ENCODE results near the gene CRELD2. TPM values are rescaled to one million over a fixed set of nuclear protein-coding genes. Genes with fewer than 3 reads are reported as not detected.
"Not testable (repeated sequence)": the region's sequence is repeated elsewhere in the genome, so short reads cannot be mapped to it uniquely, and the experiment has no call there.

Gene CRELD2
- polyA plus RNA-seq, 10 donors: 14.0 to 27.8 (median 17.8) TPM

DNA sequence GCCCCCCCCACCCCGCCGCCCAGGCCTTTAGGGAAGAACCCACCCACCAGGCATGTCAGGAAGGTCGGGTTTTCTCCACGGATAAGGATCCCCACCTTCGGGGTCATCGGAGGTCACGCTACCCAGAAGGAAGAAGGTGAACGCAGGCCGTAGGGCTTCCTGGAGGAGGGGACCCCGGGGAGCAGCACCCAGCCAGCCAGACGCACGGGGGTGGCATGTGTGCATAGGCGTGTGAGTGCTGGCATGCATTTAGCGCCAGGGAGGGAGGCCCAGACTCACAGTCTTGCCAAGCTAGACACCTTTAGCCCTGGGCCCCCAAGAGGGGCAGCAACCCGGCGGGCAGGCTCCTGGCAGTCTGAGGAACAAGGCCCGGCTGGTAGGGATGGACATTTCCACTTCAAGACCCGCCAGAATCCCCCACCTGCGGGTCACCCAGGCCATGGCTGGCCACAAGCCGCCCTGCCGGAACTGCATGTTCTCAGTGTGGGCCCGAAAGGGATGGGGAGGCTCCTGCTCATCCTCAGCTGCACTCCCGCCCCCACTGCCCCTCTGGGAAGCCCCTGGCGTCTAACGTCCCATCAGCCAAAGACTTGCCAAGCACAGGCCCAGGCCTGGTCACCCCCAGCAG lies 25.5 kb downstream of the CRELD2 start:
- no peak for DNase-seq

DNA sequence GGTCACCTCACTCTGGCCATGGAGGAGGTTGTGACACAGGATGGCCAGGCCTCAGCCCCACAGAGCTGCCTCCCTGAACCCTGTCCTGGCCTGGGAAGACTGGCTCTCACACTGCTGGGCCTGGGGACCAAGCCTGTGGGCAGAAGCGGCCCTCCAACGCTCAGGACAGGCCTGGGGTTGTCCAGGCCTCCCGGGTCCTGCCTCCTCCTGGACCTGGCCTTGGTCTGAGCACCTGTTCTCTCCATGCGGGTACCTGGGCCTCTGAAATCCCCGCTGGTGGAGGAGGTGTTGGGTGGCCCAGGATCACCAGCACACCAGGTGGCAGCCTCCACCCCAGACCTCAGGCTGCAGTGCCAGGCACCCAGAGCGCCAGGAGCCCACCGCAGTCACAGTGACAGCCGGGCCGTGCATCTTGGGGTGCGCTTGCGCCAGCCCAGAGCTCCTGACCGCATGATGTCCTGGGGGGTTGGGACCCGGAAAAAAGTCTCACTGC lies 26.0 kb downstream of the CRELD2 start:
- no peak for DNase-seq

DNA sequence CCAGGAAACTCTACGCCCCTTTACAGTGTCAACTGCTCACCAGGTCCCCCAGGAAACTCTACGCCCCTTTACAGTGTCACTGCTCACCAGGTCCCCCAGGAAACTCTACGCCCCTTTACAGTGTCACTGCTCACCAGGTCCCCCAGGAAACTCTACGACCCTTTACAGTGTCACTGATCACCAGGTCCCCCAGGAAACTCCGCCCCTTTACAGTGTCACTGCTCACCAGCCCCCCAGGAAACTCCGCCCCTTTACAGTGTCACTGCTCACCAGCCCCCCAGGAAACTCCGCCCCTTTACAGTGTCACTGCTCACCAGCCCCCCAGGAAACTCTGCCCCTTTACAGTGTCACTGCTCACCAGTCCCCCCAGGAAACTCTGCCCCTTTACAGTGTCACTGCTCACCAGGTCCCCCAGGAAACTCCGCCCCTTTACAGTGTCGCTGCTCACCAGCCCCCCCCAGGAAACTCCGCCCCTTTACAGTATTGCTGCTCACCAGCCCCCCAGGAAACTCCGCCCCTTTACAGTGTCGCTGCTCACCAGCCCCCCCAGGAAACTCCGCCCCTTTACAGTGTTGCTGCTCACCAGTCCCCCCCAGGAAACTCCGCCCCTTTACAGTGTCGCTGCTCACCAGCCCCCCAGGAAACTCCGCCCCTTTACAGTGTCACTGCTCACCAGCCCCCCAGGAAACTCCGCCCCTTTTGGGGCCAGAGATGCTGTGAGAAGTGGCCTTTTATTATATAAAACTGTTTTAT lies 26.8 kb downstream of the CRELD2 start:
- not testable (repeated sequence) for DNase-seq

DNA sequence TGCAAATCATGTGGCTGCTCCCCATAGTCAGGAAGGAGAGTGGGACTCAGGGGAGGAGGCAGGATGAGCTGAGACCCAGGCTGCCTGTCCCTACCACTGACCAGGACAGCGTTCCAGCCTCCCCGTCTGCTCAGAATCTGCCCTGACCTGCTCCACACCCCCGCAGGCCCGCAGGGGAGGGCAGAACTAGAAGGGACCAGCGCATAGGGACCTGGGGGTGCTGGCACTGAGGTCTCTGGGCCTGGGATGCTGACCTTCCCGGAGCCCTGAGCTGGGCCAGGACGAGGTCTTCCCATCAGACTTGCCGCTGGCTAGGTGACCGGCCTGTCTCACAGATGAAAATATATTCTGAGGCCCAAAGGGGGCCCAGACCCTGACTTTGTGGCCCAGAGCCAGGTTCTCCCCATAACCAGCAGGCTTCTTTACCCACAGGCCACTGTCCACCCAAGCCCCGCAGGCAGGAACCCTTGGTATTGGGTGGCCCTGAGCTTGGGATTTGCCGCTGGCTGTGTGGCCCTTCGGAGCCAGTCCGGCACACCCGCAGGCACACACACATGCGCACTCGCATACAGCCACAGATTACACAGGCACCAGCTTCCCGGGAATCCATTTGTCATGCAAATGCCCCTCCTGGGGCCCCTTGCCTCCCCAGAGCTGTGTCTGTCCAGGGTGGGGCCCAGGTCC lies 28.3 kb downstream of the CRELD2 start:
- no peak for DNase-seq

DNA sequence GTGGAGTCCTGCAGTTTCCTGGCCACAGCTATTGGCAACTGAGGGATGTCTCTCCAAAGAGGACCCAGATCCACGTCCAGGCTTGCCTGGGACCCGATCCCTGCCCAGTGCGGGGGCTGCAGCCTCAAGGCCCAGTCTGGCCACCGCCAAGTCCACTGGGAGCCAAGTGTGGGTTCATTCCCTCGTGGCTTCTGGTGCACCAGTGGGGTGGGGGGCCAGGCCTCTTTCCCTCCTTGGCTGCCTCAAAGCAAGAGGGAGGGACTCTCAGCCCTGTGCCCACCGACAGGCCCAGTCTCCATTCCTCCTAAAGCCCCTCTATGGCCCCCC lies 28.8 kb downstream of the CRELD2 start:
- no peak for DNase-seq

DNA sequence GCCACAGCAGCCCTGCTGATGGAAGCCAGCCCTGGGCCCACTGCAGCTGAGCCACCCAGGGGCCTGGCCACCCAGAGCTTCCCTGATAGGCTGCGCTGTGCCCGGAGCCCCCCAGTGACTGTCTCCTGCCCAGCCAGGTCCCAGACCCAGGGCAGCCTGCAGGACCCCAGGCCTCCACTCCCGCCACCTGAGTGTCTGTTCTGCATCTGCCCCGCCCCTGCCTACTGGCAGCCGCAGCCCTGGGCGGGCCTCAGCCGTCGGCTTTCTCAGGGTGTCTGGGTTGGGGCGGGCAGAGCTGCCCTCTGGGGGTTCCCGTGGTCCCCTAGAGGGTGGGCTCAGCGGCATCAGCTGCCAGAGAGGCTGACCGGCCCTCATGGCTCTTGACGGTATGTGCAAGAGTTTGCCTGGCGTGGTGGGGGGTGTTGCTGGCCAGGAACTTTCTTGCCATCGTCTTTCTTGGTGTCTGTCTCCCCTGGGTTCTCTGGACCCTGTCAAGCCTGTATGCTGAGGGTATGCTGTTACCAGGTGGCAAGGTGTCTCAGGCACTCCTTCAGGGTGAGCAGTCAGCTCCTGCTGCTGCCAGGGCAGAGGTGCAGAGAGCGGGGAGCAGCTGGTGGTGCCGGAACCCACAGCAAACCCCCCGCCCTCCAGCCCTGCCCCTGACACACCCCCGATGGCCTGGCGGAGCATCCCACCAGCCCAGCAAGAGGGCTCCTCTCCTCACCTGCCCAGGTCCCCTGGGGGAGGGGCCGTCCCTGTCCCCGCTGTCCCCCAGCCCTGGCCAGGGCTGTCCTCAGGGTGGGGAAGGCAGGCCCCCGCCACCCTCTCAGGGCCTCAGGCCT lies 29.9 kb downstream of the CRELD2 start:
- no peak for DNase-seq

DNA sequence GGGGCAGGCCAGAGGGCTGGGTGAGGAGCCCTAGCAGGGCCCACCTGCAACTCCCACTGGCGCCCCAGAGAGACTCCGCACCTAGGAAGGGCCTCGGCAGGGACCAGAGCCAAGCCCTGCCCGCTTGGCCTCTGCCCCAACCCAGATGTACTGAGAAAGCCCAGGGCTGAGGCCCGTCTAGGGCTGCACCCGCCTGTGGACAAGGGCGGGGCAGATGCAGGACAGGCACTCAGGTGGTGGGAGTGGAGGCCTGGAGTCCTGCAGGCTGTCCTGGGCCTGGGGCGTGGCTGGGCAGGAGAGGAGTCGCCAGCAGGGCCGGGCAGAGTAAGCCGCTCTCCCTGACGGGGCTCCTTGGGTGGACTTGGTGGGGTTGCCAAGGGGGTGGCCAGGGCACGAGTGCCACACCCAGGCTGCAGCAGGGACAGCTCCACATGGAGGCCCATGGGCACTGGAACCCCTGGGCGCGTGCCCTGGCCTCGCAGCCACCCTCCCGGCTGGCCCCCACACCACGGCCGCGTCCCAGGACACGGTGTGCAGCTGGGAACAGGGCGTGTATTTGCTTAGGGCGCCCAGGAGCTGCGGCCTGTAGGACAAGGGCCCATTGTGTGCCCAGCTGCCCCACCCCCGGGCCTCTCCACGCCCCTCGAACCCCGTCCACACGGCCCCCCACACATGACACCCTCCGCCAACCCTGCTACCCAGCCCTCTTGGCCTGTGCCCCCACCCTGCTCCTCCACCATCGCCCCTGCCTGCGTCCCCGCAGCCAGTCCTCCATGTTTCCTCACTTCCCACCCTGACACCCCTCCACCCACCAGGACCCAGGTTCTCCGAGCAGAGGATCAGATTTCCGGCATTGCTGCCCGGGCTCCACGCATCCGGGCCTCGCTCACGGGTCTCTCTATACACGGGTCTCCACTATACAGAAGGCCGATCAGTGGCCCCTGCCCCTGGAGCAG lies 30.8 kb downstream of the CRELD2 start:
- no peak for DNase-seq

DNA sequence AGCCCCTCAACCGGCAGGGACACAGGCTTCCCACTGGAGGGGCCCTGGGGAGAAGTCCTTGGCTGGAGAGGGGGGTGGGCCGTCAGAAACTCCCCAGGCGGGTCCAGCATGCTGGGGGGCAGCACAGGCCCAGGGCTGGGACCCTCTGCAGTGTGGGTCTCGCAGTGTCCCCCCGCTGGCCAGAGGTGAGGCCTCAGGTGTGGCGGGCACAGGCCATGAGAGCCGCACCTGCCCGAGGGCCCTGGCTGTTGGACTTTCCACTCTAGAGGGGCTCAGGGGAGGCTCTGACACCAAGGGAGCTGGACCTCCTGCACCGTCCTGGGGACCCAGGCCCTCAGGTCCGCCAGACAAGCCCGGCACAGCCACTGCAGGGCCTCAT lies 31.5 kb downstream of the CRELD2 start:
- no peak for DNase-seq

DNA sequence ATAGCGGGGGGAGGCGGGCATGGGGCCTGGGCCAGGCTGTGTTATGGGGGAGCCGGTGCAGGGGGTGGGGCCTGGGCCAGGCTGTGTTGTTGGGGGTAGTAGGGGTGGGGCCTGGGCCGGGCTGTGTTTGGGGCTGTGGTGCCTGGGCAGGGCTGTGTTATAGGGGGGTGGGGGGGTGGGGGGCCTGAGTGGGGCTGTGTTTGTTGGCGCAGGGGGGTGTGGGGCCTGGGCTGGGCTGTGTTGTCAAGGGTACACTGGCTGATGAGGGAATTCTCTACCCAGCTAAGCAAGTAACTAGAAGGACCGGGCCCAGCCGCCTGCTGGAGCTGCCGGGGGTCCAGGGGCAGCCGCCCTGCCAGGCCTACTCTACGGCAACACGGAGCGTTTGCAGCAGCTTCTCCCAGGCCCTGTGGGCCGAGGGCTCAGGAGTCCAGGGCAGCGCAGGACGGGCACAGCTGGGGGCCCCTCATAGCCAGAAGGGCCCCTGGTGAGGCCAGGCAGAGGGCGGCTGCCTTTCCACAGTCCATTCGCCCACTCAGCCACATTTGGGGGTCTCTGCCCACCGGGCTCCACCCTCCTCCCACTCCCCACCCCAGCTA lies 32.1 kb downstream of the CRELD2 start:
- DNase-seq: no peak

DNA sequence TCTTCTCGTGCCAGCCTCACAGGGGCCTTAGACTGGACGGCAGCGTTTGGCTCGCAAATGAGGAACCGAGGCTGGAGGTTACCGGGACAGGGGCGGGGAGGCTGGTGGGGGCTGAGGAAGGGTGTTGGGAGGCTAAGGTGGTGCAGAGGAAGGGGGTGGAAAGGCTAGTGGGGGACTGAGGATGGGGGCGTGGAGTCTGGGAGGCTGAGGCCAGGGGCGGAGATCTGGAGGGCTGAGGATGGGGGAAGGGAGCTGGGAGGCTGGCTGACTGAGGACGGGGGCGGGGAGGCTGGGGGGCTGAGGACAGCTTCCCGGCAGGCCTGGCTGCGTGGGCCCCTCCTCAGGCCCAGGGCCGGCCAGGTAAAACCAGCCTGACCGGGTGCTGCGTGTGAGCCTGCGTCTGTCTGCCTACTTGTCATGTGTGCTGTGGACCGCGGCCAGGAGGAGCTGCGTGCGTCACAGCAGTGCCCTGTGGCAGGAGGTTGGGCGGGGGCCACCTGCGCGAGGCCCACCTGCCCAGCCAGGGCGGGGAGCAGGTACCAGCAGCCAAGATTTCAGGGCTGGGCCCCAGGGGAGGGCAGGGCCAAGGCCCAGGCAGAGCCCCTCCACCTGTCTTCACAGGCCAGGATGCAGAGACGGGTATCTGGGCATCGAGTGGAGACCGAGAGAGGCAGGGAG lies 32.7 kb downstream of the CRELD2 start:
- DNase-seq: no peak

DNA sequence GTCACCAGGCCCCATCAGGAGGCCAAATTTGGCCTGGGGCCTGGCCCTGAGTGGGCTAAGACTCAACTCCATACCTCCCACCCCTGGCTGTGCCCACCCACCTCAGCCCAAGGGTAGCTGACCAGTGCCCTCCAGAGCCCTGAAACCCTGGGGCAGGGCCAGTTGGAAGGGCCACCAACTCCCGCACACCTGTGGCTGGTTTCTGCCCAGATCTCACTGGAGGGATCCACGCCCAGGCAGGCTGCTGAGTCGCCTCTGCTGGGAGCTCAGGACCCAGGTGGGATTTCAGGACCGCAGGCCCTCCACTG lies 33.2 kb downstream of the CRELD2 start:
- no peak for DNase-seq

DNA sequence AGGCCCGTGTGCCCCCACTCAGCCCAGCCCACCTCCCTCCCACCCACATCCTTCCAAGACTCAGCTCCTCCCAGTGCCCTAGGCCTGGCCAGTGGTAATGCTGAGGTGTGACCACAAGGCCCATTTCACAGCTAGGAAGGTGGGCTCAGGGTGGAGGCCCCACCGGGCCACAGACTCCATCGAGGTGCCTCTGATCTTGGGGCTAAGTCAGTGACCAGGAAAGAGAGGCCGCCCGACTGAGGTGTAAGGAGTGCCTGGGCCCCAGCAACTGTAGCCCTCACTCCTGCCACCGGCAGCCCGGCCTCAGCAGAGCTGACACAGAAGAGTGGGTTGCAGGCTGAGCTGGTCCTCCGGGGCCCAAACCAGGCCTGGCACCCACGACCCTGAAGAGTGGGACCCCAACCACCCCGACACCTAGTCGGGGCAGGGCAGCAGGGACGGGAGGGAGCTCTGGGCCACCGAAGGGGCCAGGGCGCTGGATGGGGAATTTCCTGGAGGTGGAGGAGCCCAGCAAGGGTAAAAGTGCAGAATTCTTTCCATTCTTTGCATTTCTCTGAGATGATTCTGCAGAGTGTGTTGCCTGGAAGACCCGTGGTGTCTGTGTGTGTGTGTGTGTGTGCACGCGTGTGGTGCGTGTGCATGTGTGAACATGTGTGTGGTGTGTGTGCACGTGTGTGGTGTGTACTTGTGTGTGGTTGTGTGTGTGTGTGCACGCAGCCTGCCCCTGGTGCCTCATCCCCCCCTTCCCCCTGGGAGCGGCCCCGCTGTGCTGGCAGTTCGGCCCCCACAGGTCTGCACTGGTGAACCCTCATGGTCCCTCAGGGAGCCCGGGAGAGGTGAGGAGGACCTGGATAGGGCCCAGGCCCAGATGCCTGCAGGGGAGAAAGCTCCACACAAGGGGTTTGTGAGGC lies 33.8 kb downstream of the CRELD2 start:
- DNase-seq: peak in 2 of 3 donors; percentile 63 to 80

DNA sequence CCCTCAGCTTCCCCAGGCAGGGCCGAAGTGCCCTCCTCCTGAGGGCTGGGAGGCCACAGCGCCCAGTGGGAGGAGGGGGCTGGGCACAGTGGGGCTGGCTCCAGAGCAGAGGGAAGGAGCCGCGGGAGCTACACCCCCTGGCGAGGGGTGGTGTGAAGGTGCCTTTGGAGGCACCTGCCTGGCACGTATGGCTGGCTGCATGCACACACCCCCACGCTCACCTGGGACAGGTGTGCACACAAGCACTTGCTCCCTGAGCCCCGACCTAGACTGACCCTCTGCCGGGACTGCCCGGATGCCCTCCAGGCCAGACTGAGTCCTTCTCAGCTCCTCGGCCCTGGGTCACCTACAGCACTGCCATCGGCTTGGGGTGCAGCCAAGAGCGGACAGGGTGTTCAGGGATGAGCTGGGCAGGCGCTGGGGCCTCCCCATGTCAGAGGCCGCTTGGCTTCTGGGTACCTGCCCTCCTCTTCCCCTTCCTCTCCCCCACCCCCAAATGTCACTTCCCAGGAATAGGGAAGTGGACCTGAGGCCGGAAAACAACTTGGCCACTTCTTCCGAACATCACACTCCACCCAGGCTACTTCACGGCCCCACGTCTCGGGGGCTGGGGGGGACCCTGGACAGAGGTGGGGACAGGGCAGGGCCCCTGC lies 34.7 kb downstream of the CRELD2 start:
- no peak for DNase-seq

DNA sequence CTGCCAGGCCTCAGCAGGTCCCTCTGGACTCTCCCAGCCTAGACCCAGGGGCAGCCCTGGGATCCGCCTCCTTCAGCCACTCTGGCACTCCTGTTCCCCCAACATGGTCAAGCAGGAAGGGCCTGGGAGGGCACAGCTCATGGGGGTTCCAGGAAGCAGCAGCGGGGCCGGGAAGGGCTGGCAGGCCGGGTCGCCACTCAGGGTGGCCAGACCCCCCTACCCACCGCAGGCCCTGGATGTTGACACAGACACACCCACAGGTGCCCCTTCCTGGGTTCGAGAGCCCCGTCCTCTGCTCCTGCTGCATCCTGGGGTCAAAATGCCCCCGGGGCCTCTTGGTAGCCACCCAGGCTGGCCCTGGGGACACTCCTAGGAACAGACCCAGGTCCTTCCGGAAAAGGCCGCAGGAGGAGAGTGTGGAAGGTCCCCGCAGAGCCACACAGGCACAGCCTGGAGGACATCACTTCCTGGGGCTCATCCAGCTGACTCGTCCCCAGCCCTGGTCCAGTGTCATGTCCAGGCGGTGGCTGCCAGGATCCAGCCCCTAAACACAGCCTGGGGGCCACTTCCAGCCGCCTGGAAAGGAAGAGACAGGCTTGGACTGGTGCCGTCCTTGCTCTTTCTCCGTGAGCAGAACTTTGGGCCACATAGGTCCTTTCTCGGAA lies 35.4 kb downstream of the CRELD2 start:
- DNase-seq: peak in 1 of 3 donors; percentile 56

DNA sequence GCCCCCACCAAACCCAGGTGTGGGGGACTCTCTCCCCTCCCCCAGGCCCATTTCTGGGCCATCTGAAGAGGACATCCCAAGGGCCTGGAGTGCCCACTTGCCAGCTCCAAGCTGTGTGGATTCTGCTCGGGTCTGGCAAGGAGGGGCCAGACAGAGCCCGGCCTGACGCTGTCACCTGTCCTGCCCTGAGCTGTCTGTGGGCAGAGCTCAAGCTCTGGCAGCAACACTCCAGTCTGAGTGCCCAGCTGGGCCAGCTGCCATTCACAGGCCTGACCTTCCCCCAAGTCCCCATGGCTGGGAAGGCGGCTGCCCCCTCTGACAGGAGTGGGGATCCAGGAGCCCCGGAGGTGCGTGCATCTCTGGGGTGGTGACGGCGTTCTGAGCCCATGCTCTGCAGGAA lies 35.9 kb downstream of the CRELD2 start:
- no peak for DNase-seq

DNA sequence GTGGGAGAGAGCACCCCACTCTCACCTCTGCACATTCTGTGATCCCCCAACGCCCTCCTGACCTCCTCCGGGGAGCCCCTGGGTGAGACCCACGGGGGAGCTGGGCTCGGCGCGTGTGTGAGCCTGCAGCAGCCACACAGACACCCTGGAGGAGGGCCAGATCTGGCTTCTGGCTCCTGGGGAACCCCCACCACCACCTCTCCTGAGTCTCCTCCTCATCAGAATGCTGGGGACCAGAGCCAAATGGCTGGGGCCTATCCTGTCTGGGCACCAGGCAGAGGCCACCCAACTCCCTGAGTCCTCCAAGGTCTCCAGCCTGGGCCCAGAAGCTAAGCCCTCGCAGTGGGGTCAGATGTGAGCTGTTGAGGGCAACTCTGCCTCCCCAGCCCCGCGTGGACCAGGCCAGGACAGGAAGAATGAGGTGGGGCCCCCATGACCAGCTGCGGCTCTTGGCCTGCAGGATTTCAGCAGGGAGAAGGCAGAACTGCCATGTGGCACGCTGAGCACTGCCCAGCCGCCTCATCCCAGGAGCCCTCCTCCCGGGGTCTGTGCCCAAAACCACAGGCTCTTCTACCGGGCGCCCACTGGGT lies 36.7 kb downstream of the CRELD2 start:
- DNase-seq: no peak

All from muscle of back (tissue), 11 donors.